ENCODE data around the gene CCDC134. TPM values are rescaled to one million over a fixed set of nuclear protein-coding genes. Genes with fewer than 3 reads are reported as not detected.

The CCDC134 gene
- total and polyA plus RNA-seq, 2 of the 13 experiments (the other 11 are each of a cell fraction or from before 2014, with no cell fraction given) = 4.8 to 17.4 TPM

DNA sequence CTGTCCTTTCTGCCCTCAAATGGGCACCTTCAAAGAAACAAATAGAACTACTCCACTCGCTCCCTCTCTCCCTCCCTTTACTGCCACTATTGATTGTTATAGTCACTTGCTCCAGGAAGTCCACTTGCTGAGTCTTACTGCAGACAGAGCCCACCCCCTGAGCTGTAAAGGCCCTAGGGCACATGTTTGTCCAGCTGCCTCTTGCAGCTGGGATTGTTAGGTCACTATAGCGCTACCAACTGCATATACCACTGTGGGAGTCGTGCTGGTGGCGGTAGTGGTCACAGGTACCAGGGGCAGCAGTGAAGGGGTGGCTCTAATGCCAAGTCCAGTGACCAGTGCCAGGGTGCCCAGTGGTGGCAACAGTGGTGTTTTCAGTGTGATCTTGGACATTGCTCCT, 28.0 kb downstream of the CCDC134 start (continued):
- TF ChIP-seq KDM5A (IDR thresholded peaks at IDR 0.05; ENCODE audit: borderline replicate concordance, low read length) = no peak

DNA sequence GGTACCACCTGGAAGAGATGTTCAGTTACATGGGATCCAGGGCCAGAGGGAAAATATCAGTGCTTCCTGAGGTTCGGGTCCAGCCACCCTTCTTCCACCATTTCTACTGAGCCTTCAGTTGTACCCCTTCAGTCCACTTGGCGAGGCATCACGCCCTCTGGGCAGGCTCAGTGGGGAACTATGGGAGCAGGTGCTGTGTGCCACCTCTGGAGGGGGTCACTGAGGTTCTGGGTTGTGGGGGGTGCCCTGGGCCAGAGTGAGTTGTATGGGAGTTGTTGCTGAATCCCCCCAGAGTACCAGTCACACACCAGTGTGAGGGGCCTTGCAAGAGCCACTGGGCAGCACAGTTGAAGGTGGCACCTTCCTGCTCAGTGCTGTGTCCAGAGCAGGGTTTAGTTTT, 29.7 kb downstream of the CCDC134 start:
- no TSS peak for BruUV-seq (replicated peaks)
- no peak for ATAC-seq
- H3K9me3 ChIP-seq (ENCODE audit: low read length) = no peaks in the 10 kb centered on the region
- no peak overlapping the region for H3K27ac ChIP-seq (ENCODE audit: extremely low read length, insufficient read depth, low read length)
- CTCF ChIA-PET (ENCODE audit: low intra/inter-chr PET ratio, low total read pairs) = interaction anchor here (1.1 kb wide), 1 partner anchor 27 kb away, joined by 4 read pairs; no protein-coding TSS in a partner anchor
- 0 out of 5 replicates have a peak, but pooled peaks cover 0 to 5% of the 10 kb centered on the region in 2 experiments for H3K36me3 ChIP-seq (replicated peaks in 1 of 2; ENCODE audit: control insufficient read depth in 1 of 2, insufficient read depth in 2 of 2, low read length in 2 of 2)
- H3K4me3 ChIP-seq (replicated peaks in 1 of 3; ENCODE audit: insufficient read depth in 1 of 3, low read depth in 2 of 3, low read length in 3 of 3) = no peak overlapping the region
- DNase-seq (ENCODE audit: low spot score) = no peak
- H4K20me1 ChIP-seq (ENCODE audit: insufficient read depth, low read length) = peaks cover 4% of the 10 kb centered on the region; the same call in 1 of the 2 replicates
- intact Hi-C loops (cut with micrococcal nuclease; ENCODE audit: unreplicated experiment) = no loop called here
- no peak overlapping the region for H2AFZ ChIP-seq (ENCODE audit: low read length)
- H3K27me3 ChIP-seq (ENCODE audit: control insufficient read depth in 1 of 2, insufficient read depth in 2 of 2, low read length in 2 of 2) = no peaks in the 10 kb centered on the region; a peak in 1 of 5 replicates
- no peak overlapping the region for H3K4me2 ChIP-seq (ENCODE audit: low read depth, low read length)
- no peak for FAIRE-seq
- POLR2A ChIA-PET = interaction anchor here (4.0 kb wide), 1 partner anchor 30 kb away, joined by 45 read pairs; the partner anchor contains the start of gene CCDC134
- in situ Hi-C loops (cut with HindIII; ENCODE audit: extremely low pct_ligation_motif_present, low pct_unique_long_range_greater_than_20kb) = no loop called here
- no peak overlapping the region for H3K9ac ChIP-seq (ENCODE audit: insufficient read depth, low read depth, low read length)
- peaks cover 23% of the 10 kb centered on the region for H3K79me2 ChIP-seq (ENCODE audit: insufficient read depth, low read length)
- H3K4me1 ChIP-seq (ENCODE audit: insufficient read depth, low read length) = peaks cover 32% of the 10 kb centered on the region
- 100% methylated on average over 1 of the region's 3 CpGs for WGBS (ENCODE audit: low lambda C conversion rate)
- TF ChIP-seq HNRNPLL (IDR thresholded peaks at IDR 0.05; ENCODE audit: low read depth, low read length, poor library complexity, severe bottlenecking) = no peak
- no peak for TF ChIP-seq ZNF782 (CRISPR knock-in tag; IDR thresholded peaks at IDR 0.05; ENCODE audit: borderline replicate concordance)
- TF ChIP-seq, protein P1, sequence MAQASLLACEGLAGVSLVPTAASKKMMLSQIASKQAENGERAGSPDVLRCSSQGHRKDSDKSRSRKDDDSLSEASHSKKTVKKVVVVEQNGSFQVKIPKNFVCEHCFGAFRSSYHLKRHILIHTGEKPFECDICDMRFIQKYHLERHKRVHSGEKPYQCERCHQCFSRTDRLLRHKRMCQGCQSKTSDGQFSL (CRISPR knock-in tag; IDR thresholded peaks at IDR 0.05) = peak; percentile 58; the same call in 1 of the 2 replicates
- TF ChIP-seq ZFY (CRISPR knock-in tag; IDR thresholded peaks at IDR 0.05) = no peak
- no peak for TF ChIP-seq ZNF232 (CRISPR knock-in tag; IDR thresholded peaks at IDR 0.05; ENCODE audit: borderline replicate concordance)
- TF ChIP-seq RBM22 (optimal IDR thresholded peaks at IDR 0.05; ENCODE audit: low read length) = peak; percentile 34
- TF ChIP-seq ZNF660 (CRISPR knock-in tag; IDR thresholded peaks at IDR 0.05; ENCODE audit: borderline replicate concordance, low read depth) = no peak
- no peak for TF ChIP-seq FOXA3 (CRISPR knock-in tag; IDR thresholded peaks at IDR 0.05)
- TF ChIP-seq, protein P2, sequence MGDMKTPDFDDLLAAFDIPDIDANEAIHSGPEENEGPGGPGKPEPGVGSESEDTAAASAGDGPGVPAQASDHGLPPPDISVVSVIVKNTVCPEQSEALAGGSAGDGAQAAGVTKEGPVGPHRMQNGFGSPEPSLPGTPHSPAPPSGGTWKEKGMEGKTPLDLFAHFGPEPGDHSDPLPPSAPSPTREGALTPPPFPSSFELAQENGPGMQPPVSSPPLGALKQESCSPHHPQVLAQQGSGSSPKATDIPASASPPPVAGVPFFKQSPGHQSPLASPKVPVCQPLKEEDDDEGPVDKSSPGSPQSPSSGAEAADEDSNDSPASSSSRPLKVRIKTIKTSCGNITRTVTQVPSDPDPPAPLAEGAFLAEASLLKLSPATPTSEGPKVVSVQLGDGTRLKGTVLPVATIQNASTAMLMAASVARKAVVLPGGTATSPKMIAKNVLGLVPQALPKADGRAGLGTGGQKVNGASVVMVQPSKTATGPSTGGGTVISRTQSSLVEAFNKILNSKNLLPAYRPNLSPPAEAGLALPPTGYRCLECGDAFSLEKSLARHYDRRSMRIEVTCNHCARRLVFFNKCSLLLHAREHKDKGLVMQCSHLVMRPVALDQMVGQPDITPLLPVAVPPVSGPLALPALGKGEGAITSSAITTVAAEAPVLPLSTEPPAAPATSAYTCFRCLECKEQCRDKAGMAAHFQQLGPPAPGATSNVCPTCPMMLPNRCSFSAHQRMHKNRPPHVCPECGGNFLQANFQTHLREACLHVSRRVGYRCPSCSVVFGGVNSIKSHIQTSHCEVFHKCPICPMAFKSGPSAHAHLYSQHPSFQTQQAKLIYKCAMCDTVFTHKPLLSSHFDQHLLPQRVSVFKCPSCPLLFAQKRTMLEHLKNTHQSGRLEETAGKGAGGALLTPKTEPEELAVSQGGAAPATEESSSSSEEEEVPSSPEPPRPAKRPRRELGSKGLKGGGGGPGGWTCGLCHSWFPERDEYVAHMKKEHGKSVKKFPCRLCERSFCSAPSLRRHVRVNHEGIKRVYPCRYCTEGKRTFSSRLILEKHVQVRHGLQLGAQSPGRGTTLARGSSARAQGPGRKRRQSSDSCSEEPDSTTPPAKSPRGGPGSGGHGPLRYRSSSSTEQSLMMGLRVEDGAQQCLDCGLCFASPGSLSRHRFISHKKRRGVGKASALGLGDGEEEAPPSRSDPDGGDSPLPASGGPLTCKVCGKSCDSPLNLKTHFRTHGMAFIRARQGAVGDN (CRISPR knock-in tag; IDR thresholded peaks at IDR 0.05) = peak; percentile 41
- TF ChIP-seq POLR2G (IDR thresholded peaks at IDR 0.05; ENCODE audit: low read depth, low read length) = no peak
- TF ChIP-seq ZNF354B (CRISPR knock-in tag; IDR thresholded peaks at IDR 0.05) = no peak
- TF ChIP-seq PHF20 (CRISPR knock-in tag; IDR thresholded peaks at IDR 0.05) = no peak
- TF ChIP-seq STAT5B (CRISPR knock-in tag; IDR thresholded peaks at IDR 0.05) = no peak
- peak; percentile 28; the same call in 1 of the 2 replicates for TF ChIP-seq ZBTB33 (CRISPR knock-in tag; IDR thresholded peaks at IDR 0.05)
- no peak for TF ChIP-seq SRSF4 (IDR thresholded peaks at IDR 0.05; ENCODE audit: low read depth, low read length, poor library complexity, severe bottlenecking)
- TF ChIP-seq ZNF264 (CRISPR knock-in tag; IDR thresholded peaks at IDR 0.05) = no peak
- no peak for TF ChIP-seq ZNF567 (CRISPR knock-in tag; IDR thresholded peaks at IDR 0.05; ENCODE audit: borderline replicate concordance)
